IPS-15b (cell line): ENCODE results near the gene DIRAS1.
A peak's percentile ranks its signal among the peaks of the same experiment; 100 is the strongest.

Source experiments
- H3K27me3 ChIP-seq: one replicate; pipeline ENCODE4 v1.6.1; 2013; ENCODE audit warnings: low read length; ENCODE audit not compliant: control insufficient read depth, insufficient read depth
- H3K36me3 ChIP-seq: one replicate; pipeline ENCODE4 v1.6.1; 2013; ENCODE audit warnings: low read length; ENCODE audit not compliant: control insufficient read depth, insufficient read depth
- H3K4me1 ChIP-seq: one replicate; pipeline ENCODE4 v1.6.1; 2013; ENCODE audit warnings: mild to moderate bottlenecking, low read length; ENCODE audit not compliant: control insufficient read depth, insufficient read depth
- H3K4me3 ChIP-seq: one replicate; pipeline ENCODE4 v1.5.1; 2013; ENCODE audit warnings: low read depth, low read length
- H3K9ac ChIP-seq: one replicate; pipeline ENCODE4 v1.6.1; 2013; ENCODE audit warnings: low read depth, mild to moderate bottlenecking, low read length
- H3K9me3 ChIP-seq: one replicate; pipeline ENCODE4 v1.6.1; 2013; ENCODE audit warnings: mild to moderate bottlenecking, low read length; ENCODE audit not compliant: control insufficient read depth, insufficient read depth

DIRAS1 gene

DNA sequence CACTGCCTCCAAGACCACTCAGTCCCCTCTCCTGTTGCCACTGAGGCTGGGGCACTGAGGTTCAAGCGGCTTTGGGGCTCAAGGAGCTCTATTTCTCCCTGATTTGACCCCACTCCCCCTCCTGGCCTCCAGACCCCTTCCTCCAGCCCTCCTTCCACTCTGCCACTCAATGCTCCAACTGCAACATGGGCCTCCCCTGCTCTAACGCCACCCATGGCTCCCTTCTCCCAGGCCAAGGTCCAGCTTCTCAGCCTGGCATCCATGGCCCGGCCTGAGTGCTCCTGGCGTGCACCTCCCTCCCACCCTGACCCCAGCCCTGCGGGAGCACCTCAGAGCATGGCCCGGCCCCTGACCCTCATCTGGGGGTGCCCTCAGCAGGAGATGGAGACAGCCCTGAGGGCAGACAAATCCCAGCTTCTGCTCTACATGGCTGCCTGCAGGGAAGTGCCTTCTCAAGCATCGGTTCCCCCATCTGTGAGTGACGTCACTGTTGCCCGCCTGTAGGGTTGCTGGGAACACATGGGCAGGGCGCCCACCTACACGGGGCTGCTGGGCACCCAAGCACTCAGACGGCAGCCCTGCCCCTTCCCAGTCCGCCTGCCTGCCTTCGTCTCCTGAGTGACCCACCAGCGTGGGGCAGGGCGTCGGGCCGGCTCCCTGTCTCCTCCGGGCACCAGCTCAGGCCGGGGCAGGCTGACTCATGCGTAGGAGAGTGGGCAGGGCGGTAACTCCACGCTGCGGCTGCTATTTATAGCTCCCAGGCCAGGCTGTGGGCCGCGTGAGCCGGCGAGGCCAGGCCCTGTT, 1.6 kb upstream of the DIRAS1 start:
- Histone ChIP-seq H3K36me3 (no peaks in the 10 kb centered on the region), H3K9me3 (no peaks in the 10 kb centered on the region), H3K9ac (no peak overlapping the region), H3K27me3 (no peaks in the 10 kb centered on the region), H3K4me3 (no peak overlapping the region), H3K4me1 (peaks cover 2% of the 10 kb centered on the region)

DNA sequence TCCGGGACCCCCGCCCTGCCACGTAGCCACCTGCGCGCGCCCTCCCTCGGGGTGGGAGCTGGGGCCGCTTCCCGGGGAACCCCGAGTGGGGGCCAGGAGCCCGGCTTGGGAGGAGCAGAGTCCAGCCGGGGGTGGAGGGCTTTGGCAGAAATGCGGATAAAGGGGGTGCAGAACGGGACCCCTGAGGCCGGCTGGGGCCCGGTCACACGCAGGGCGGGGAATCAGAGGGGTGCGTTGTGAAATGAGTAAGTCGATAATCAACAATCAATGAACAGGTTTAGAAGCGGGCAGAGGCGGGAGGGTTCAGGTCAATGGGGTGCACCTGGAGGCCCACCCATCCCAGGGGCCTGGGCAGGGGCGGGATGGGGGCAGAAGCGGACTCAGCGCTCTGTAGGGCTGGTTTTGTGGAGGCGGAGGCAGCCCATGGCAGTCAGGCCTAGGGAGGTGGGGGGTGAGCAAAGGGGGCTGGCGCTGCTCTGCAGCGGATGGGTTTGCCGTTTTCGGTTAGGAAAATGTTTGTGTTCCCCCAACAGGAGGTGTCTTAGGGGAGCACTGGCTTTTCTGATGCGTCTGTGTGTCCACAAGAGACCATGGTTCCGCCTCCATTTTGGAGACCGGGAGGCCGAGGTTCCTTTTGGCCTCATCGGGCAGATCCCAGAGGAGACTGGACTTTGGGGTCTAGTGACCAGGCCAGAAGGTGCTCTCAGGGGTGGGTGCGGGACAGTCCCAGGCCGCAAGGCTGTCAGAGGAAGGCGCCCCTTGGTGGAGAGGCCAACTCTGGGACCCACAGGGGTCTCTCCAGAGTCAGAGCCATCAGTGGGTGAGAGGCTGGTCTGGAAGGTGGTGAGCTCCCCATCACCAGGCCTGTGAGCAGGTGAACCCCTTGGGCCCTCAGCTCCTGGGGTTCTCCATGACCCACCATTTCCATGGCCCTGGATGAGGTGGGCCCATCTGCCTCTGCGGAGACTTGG, 683 bp upstream of the DIRAS1 start:
- Histone ChIP-seq H3K36me3 (no peaks in the 10 kb centered on the region), H3K4me3 (peak overlapping the region; percentile 37), H3K27me3 (no peaks in the 10 kb centered on the region), H3K4me1 (peaks cover 2% of the 10 kb centered on the region), H3K9ac (no peak overlapping the region), H3K9me3 (no peaks in the 10 kb centered on the region)

DNA sequence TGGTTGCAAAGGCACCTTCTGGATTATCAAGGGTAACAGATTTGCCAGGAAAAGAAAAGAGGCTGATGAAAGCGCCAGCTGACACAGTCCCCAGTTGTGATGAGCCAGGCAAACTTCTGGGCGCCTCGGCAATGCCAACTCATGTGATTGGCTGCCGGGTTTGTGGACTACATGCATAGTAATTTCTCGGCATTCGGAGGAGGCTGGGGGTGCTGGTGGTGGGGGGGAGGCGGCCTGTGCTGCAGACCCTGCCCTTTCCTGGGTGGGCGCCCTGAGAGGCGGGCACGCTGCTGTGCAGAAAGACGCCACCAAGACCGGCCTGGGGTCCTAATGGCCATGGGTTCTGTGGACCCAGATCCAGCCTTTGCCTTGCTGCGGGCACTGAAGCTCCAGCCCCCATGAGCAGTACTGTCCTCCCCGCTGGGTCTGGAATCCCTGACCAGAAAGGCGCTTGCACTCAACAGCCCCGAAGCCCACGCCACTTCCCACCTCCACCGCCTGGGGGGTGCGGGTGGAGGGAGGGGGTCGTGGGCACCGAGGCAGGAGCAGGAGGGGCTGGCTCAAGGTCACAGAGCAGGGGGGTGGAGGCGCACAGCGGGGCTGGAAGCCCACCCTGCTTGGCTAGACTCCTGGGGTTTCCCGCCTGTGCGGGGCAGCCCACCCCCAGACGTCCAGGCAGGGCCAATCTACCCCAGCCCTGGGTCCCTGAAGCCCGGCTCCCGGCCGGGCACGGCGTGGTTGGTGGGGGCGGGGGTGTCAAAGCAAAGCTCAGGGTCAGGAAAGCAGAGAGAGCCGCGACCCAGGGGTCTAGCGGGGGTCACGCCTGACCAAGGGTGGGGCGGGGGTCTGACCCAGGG, 1.0 kb downstream of the DIRAS1 start:
- Histone ChIP-seq H3K36me3 (peaks cover 4% of the 10 kb centered on the region), H3K4me3 (peak overlapping the region; percentile 56), H3K4me1 (peaks cover 2% of the 10 kb centered on the region), H3K9ac (peak overlapping the region; percentile 37), H3K9me3 (peaks cover 3% of the 10 kb centered on the region), H3K27me3 (no peaks in the 10 kb centered on the region)

DNA sequence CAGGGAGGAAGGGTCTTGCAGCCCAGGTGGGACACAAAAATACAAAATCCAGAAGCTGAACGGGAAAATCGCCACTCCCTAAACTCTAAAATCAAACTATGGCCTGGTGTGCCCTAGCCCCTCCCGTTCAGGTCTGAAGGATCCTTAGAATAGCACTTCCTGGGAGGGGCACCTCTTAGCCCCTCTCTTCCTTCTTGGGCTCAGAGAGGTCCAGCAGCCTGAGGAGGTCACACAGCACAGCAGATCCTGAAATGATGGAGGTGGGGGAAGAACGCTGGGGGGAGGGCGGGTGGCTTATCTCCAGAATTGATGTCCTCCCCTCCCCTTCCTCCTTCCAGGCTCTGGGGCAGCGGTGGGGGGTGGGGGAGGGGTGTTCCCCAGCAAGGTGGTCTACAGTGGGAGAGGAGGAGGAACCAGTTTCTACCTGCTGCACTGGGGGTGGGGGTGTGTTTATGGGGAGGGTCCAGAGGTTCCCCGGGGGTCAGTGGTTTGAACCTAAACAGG, 1.9 kb downstream of the DIRAS1 start:
- peaks cover 5% of the 10 kb centered on the region for H3K9me3 ChIP-seq
- no peak overlapping the region for H3K9ac ChIP-seq
- peaks cover 2% of the 10 kb centered on the region for H3K4me1 ChIP-seq
- no peaks in the 10 kb centered on the region for H3K27me3 ChIP-seq
- peak overlapping the region; percentile 56 for H3K4me3 ChIP-seq
- peaks cover 4% of the 10 kb centered on the region for H3K36me3 ChIP-seq

DNA sequence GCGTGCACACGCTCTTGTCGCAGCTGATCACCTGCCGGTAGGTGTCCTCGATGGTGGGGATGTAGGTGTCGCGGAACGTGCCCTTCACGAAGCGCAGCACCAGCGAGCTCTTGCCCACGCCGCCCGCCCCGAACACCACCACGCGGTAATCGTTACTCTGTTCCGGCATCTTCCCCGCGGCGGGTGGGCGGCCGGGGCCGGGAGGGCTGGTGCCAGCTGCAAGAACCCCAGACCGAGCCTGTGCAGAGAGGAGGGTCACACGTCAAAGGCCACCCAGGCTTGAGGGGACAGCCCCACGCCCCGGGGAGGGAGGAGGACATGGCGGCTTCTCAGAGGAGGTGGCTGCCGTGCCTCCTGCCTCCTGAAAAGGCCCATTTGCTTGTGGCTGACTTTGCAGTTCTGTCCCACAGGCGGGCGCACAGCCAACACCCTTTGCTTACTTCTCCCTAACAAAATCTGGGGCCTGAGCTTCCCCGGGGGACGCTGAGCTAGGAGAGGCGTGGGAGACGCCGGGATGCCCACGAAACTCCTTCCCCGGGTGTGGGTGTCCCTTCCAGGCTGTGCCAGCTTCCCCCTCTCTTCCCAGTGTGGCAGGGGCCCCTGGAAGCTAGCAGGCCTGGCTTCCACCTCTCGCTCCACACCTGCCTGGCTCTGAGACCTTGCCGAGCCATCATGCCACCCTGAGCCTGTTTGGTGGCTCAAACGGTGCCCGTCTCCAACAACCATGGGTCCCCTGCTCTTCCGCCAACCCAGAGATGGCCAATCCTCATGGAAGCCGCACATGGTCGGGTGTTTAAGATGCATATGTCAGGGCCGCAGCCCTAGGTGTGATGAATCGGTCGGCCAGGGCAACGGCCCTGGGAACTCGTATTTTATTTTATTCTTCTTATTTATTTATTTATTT, 3.3 kb downstream of the DIRAS1 start:
- Histone ChIP-seq H3K9me3 (peaks cover 5% of the 10 kb centered on the region), H3K36me3 (peaks cover 4% of the 10 kb centered on the region), H3K27me3 (no peaks in the 10 kb centered on the region), H3K9ac (no peak overlapping the region), H3K4me3 (no peak overlapping the region), H3K4me1 (peaks cover 2% of the 10 kb centered on the region)

DNA sequence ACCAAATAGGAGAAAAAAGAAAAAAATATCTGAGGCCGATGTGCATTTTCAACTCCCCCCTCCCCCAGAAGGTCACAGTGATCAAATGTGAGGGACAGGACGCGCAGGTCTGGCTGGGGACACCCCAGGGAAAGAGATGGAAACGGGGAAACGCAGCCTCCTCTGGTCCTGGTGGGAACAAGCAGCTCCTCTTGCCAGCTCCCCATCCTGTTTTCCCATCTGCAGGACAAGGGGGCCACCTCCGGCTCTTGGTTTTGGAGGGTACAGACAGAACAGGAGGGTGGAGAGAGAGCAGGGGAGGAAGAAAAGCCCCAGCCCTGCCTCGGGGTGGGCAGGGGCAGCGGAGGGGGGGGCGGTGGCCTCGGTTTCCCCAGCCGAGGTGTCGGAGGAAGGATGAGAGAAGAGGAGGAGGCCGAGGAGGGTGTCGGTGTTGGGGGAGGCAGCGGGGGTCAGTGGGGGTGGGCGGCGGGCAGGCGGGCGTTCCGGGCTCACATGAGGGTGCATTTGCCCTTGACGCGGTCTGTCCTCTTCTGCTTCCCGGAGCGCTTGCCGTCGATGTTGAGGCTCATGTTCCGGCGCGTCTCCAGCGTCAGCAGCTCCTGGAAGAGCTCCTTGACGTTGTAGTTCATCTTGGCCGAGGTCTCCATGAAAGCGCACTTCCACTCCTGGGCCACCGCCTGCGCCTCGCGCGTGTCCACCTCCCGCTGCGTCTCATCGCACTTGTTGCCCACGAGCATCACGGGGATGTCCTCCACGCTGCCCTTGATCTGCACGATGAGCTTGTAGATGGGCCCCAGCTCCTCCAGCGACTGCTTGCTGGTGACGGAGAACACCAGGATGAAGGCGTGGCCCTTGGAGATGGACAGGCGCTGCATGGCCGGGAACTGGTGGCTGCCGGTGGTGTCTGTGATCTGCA, 4.2 kb downstream of the DIRAS1 start:
- Histone ChIP-seq H3K27me3 (no peaks in the 10 kb centered on the region), H3K36me3 (peaks cover 4% of the 10 kb centered on the region), H3K4me3 (no peak overlapping the region), H3K9ac (no peak overlapping the region), H3K4me1 (no peaks in the 10 kb centered on the region), H3K9me3 (peaks cover 5% of the 10 kb centered on the region)

DNA sequence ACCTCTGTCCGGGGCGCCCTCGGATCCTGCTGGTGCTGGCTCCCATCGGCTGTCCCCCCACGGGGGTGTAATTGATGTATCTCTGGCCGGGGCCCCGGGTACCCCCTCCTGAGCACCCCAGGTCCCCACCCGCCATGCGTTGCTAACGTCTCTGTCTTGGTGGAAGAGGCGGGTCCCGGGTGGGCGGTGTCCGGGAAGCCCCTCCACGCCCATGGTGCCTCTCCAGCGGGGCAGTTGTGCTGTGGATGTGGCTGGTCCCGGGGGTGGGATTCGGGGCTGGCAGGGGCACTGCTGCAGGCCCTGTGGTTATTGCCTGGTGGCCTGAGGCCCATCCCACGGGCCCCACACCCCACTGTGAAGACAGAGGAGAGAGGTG, 4.9 kb downstream of the DIRAS1 start:
- Histone ChIP-seq H3K9me3 (peaks cover 5% of the 10 kb centered on the region), H3K4me3 (no peak overlapping the region), H3K36me3 (peaks cover 4% of the 10 kb centered on the region), H3K27me3 (no peaks in the 10 kb centered on the region), H3K9ac (no peak overlapping the region), H3K4me1 (no peaks in the 10 kb centered on the region)

DNA sequence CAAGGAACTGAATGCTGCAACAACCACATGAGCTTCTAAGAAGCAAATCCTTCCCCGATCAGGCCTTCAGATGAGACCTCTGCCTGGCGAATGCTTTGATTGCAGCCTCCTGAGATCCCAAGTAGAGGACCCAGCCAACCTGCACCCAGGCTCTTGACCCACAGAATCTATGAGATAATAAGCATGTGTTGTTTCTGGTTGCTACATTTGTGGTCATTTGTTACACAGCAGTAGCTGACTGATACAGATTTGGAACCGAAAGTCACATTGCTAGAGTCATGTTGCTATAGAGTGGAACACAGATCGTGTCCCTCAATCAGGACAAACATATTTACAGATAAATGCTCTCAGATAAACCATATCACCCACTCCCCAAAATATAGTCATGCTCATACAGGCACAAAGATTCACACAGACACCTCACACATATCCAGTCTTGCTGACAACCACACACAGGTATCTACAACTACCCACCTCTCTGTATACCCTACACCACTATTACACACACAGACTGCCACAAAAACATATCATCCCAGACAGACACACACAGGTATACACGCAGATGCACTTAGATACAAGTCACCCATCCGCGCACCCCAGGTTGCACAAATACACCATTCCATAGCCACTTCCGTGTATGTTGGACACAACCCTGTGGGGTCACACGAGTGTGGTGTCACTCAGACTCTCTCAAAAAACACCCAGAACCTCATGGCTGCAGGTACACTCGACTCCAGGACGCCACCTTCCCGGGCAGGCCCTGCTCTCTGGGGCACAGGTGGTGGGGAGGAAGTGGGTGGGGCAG, 5.5 kb downstream of the DIRAS1 start:
- Histone ChIP-seq H3K4me1 (no peaks in the 10 kb centered on the region), H3K9ac (no peak overlapping the region), H3K9me3 (peaks cover 5% of the 10 kb centered on the region), H3K4me3 (no peak overlapping the region), H3K36me3 (peaks cover 4% of the 10 kb centered on the region), H3K27me3 (no peaks in the 10 kb centered on the region)

DNA sequence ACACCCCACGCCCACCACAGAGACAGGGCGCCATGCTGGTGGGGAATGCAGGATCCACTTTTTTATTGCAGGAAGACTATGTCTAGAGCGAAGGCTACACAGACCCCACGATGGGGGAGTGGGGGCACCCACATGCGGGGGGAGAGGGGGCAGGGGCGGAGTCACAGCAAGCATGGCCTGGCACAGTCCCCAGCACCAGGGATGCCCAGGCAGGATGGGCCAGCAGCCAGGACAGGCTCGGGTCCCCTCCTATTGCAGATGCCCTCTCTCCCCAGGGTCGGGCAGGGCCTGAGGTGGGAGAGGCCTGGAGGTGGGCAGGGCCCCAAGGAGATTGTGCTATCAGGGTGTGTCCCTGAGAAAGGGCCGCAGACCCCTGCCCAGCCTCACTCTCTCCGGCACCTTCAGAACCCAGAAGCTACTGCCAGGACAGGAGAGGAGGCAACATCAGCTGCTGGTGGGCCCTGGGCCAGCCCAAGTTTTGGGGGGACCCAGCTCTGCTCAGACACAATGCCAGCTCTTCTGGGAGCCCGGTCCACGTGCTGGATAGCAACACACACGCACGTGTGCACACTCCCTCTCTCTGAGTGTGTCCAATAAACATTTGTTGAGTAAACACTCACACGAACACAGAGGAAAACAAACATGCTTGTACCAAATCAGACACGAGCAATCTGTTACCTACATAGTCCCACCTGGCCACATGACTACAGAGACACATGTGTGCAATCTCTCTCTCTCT, 6.5 kb downstream of the DIRAS1 start:
- Histone ChIP-seq H3K36me3 (peaks cover 4% of the 10 kb centered on the region), H3K27me3 (no peaks in the 10 kb centered on the region), H3K4me1 (no peaks in the 10 kb centered on the region), H3K9ac (no peak overlapping the region), H3K4me3 (no peak overlapping the region), H3K9me3 (peaks cover 5% of the 10 kb centered on the region)
